ENCODE data around the gene TBCD. TPM values are rescaled to one million over a fixed set of nuclear protein-coding genes. Genes with fewer than 3 reads are reported as not detected.

TBCD gene
- polyA plus RNA-seq, 2 donors: 54.4 to 62.8 TPM

DNA sequence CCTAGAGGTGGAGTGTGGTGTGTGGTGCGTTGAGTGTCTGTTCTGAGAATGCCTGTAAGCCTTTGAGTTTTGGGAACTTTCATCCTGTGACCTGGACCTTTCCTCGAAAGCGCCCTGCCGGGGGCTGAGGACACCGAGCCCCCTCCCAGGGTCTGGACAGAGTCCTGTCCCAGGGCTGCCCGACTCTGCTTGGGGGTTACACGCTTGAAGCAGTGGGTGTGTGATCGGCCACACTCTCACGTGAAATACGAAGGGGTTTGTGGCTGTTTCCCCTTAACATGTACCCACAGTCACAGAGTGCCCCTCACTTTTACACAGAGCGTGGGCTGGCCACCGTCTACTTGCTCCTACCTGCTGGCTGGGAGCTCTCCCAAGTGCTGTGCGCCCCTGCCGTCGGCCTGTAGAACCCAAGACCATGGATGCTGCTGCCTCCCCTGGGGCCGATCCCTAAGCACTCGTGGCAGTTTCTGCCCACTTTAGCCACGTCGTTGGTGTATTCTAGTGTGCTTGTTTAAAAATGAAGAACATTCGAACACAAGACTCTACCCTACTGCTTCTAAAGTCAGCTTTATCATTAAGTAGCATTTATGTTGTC, 81.1 kb downstream of the TBCD start:
- Histone ChIP-seq H3K9me3 (ENCODE audit: control insufficient read depth in 2 of 2, insufficient read depth in 1 of 2, low read depth in 1 of 2, low read length in 1 of 2) (peaks cover 0 to 5% of the 10 kb centered on the region in 2 donors), H3K36me3 (ENCODE audit: control insufficient read depth in 2 of 2, insufficient read depth in 2 of 2, low read length in 1 of 2) (peaks cover 12 to 39% of the 10 kb centered on the region in 2 donors), H3K27ac (ENCODE audit: low read depth in 2 of 2, low read length in 1 of 2) (peak overlapping the region; percentile 56 to 70), H3K27me3 (ENCODE audit: control insufficient read depth in 1 of 2, insufficient read depth in 2 of 2, low read length in 2 of 2) (no peaks in the 10 kb centered on the region), H3K4me1 (ENCODE audit: control insufficient read depth in 2 of 2, insufficient read depth in 2 of 2, low read length in 1 of 2) (peaks cover 0 to 8% of the 10 kb centered on the region in 2 donors), H3K4me3 (ENCODE audit: low read depth in 1 of 2, low read length in 2 of 2) (no peak overlapping the region)
- 94 to 95% methylated on average over 20 of the region's 20 CpGs for WGBS, 2 donors

DNA sequence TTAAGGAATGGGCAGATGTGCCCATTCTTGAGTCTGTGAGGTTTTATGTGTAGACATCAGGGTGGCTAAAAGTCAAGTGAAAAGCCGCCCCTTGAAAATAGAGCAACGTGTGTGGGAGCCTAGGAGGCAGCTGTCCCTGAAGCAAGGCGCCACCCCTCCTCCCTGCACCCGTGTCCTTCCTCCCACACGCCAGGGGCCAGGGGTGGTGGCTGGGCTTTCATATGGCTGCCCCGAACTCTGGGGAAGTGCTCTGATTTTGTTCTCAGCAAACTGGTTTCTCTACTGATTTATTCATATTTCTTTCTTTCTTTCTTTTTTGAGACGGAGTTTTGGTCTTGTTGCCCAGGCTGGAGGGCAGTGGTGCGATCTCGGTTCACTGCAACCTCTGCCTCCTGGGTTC, 83.3 kb downstream of the TBCD start:
- Histone ChIP-seq H3K27ac (ENCODE audit: low read depth in 2 of 2, low read length in 1 of 2) (peak overlapping the region; percentile 81 to 97), H3K4me3 (ENCODE audit: low read depth in 1 of 2, low read length in 2 of 2) (no peak overlapping the region), H3K9me3 (ENCODE audit: control insufficient read depth in 2 of 2, insufficient read depth in 1 of 2, low read depth in 1 of 2, low read length in 1 of 2) (no peaks in the 10 kb centered on the region), H3K4me1 (ENCODE audit: control insufficient read depth in 2 of 2, insufficient read depth in 2 of 2, low read length in 1 of 2) (peaks cover 0 to 4% of the 10 kb centered on the region in 2 donors), H3K27me3 (ENCODE audit: control insufficient read depth in 1 of 2, insufficient read depth in 2 of 2, low read length in 2 of 2) (no peaks in the 10 kb centered on the region), H3K36me3 (ENCODE audit: control insufficient read depth in 2 of 2, insufficient read depth in 2 of 2, low read length in 1 of 2) (peaks cover 12 to 24% of the 10 kb centered on the region in 2 donors)
- WGBS, 2 donors: 70 to 75% methylated on average over 9 of the region's 9 CpGs

DNA sequence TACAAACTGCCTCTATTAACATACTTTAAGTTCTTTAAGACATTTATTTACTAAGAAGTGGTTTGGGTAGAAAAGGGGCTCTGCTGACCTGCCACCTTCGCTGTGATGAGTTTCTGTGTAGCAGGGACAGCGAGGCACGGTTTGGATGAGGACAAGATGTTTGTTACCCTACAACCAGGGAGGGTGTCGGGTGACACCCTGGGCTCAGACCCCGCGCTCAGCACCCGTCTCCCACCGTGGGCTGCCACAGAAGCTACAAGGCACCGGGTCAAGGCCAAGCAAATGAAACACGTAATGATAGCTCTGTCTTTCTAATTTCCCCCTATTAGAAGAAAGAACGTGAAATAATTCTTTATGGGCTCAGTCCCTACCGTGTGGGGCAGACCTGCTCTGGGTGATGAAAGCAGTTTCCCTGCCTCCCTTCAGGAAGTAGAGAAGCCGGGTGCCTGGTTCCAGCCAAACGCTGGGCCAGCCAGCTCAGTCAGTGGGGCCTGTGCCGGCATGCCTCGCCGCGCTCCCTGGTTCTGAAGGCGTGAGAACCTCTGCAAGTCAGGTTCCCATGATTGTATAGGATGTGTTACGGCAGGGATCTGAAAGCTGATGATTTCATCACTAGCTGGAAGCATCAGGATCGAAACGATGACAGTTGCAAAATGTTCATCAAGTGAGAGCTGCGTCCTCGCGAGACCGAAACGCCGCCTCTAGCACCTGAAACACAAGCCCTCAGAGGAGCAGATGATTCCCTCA, 84.1 kb downstream of the TBCD start:
- WGBS, 2 donors: 52 to 76% methylated on average over 28 of the region's 28 CpGs
- peak overlapping the region; percentile 0 to 7 for H3K4me3 ChIP-seq (ENCODE audit: low read depth in 1 of 2, low read length in 2 of 2)
- no peaks in the 10 kb centered on the region for H3K9me3 ChIP-seq (ENCODE audit: control insufficient read depth in 2 of 2, insufficient read depth in 1 of 2, low read depth in 1 of 2, low read length in 1 of 2)
- H3K27me3 ChIP-seq (ENCODE audit: control insufficient read depth in 1 of 2, insufficient read depth in 2 of 2, low read length in 2 of 2): no peaks in the 10 kb centered on the region
- H3K27ac ChIP-seq (ENCODE audit: low read depth in 2 of 2, low read length in 1 of 2): peak overlapping the region; percentile 93 to 97
- H3K36me3 ChIP-seq (ENCODE audit: control insufficient read depth in 2 of 2, insufficient read depth in 2 of 2, low read length in 1 of 2): peaks cover 12 to 21% of the 10 kb centered on the region in 2 donors
- H3K4me1 ChIP-seq (ENCODE audit: control insufficient read depth in 2 of 2, insufficient read depth in 2 of 2, low read length in 1 of 2): peaks cover 0 to 4% of the 10 kb centered on the region in 2 donors

DNA sequence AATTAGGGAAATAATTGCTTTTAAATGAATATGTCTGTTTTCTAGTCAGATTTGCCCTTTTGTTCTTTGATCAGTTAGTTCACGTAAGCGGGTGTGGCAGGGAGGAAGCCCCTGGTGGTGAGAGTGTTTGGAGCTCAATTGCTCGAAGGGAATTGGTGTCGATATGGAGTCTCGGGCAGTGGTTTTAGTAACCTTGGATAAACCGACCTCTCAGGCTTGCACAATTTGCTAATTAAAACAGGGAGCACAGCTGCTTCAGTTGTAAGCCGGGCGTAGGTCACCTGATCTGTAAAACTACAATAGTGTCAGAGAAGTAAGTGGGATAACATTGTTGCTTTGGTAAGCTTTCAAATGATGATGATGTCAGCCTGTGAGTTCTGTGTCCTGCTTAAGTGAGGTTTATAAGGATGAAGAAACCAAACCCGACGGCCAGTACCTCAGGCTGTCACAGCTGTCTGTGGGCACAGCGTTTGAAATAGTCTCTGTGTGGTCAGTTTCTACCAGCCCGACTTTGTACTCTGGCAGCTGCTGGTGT, 85.0 kb downstream of the TBCD start:
- peak overlapping the region; percentile 93 to 97 for H3K27ac ChIP-seq (ENCODE audit: low read depth in 2 of 2, low read length in 1 of 2)
- no peaks in the 10 kb centered on the region for H3K27me3 ChIP-seq (ENCODE audit: control insufficient read depth in 1 of 2, insufficient read depth in 2 of 2, low read length in 2 of 2)
- peak overlapping the region in 1 of 2 donors; percentile 71 for H3K4me3 ChIP-seq (ENCODE audit: low read depth in 1 of 2, low read length in 2 of 2)
- no peaks in the 10 kb centered on the region for H3K9me3 ChIP-seq (ENCODE audit: control insufficient read depth in 2 of 2, insufficient read depth in 1 of 2, low read depth in 1 of 2, low read length in 1 of 2)
- H3K4me1 ChIP-seq (ENCODE audit: control insufficient read depth in 2 of 2, insufficient read depth in 2 of 2, low read length in 1 of 2): peaks cover 0 to 4% of the 10 kb centered on the region in 2 donors
- 56 to 62% methylated on average over 12 of the region's 12 CpGs for WGBS, 2 donors
- peaks cover 12% of the 10 kb centered on the region in 2 donors for H3K36me3 ChIP-seq (ENCODE audit: control insufficient read depth in 2 of 2, insufficient read depth in 2 of 2, low read length in 1 of 2)

DNA sequence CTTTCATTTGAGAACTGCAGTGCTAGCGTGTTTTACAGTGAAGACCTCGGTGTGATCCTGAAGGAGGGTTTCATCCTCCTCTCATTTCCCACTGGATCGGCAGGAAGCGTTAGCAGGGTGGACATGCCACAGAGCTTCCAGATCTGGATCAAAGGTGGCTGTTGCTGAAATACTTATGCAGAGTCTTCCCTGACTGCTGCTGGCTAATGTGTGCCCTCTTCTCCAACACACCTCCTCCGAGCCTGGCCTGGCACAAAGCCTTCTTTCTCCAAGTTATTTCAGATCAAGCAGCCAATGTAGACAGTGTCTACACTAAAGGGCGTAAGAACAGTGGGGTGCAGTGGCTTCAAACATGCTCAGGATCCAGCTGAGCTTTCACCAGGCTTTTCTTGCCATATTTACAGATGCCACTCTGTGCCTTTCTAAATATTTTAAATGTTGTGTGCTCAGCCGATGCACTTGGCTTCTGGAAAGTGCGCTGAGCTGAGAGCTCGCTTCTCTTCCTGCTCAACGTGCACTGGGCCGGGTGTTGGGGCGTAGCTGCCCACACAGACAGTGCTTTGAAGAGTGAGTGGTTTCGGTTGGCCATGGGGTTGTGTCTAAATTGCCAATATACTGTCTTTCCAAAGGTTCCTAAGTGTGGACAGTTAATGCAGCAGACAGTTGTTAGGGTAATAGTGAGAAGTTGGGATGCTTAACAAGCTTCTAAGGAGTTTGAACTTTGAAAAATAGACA, 85.9 kb downstream of the TBCD start:
- peak overlapping the region; percentile 93 to 97 for H3K27ac ChIP-seq (ENCODE audit: low read depth in 2 of 2, low read length in 1 of 2)
- no peaks in the 10 kb centered on the region for H3K27me3 ChIP-seq (ENCODE audit: control insufficient read depth in 1 of 2, insufficient read depth in 2 of 2, low read length in 2 of 2)
- H3K9me3 ChIP-seq (ENCODE audit: control insufficient read depth in 2 of 2, insufficient read depth in 1 of 2, low read depth in 1 of 2, low read length in 1 of 2): no peaks in the 10 kb centered on the region
- H3K4me3 ChIP-seq (ENCODE audit: low read depth in 1 of 2, low read length in 2 of 2): peak overlapping the region; percentile 34 to 71
- WGBS, 2 donors: 66 to 72% methylated on average over 13 of the region's 13 CpGs
- H3K4me1 ChIP-seq (ENCODE audit: control insufficient read depth in 2 of 2, insufficient read depth in 2 of 2, low read length in 1 of 2): peaks cover 0 to 4% of the 10 kb centered on the region in 2 donors
- H3K36me3 ChIP-seq (ENCODE audit: control insufficient read depth in 2 of 2, insufficient read depth in 2 of 2, low read length in 1 of 2): peaks cover 7 to 8% of the 10 kb centered on the region in 2 donors

DNA sequence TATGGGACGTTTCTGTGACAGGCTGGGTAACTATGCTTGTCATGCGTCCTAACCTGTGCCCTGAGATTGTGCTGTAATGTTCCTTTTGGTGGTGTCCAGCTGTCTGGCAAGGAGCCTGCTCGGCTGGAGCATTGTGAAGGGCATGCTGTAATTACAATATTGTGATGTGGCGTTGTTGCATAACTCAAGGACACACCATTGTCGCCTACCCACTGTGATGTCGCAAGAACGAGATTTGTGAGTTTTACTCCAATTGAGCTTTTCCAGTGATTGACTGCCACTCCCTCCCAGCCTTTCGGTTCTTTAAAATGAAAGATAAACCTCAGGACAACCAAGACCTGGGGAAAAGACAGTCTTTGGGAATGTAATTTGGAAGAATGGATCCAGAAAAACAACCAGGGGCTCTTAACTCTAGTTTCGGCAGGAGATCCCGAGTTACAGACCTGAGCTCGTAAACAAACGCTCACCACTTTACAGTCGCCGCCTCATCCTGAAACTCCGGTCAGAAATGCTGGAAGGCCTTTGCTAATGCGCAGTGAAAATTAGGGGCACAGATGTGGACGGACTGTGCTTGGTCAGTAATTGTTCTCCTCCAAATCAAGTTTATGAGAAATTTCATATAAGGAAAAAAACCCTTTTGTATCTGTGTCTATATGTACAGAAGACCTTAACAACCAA, 86.7 kb downstream of the TBCD start:
- Histone ChIP-seq H3K27ac (ENCODE audit: low read depth in 2 of 2, low read length in 1 of 2) (peak overlapping the region; percentile 93 to 97), H3K27me3 (ENCODE audit: control insufficient read depth in 1 of 2, insufficient read depth in 2 of 2, low read length in 2 of 2) (no peaks in the 10 kb centered on the region), H3K4me1 (ENCODE audit: control insufficient read depth in 2 of 2, insufficient read depth in 2 of 2, low read length in 1 of 2) (peaks cover 0 to 4% of the 10 kb centered on the region in 2 donors), H3K4me3 (ENCODE audit: low read depth in 1 of 2, low read length in 2 of 2) (peak overlapping the region; percentile 48 to 71), H3K9me3 (ENCODE audit: control insufficient read depth in 2 of 2, insufficient read depth in 1 of 2, low read depth in 1 of 2, low read length in 1 of 2) (no peaks in the 10 kb centered on the region), H3K36me3 (ENCODE audit: control insufficient read depth in 2 of 2, insufficient read depth in 2 of 2, low read length in 1 of 2) (peaks cover 1 to 3% of the 10 kb centered on the region in 2 donors)
- WGBS, 2 donors: 61 to 65% methylated on average over 17 of the region's 17 CpGs

DNA sequence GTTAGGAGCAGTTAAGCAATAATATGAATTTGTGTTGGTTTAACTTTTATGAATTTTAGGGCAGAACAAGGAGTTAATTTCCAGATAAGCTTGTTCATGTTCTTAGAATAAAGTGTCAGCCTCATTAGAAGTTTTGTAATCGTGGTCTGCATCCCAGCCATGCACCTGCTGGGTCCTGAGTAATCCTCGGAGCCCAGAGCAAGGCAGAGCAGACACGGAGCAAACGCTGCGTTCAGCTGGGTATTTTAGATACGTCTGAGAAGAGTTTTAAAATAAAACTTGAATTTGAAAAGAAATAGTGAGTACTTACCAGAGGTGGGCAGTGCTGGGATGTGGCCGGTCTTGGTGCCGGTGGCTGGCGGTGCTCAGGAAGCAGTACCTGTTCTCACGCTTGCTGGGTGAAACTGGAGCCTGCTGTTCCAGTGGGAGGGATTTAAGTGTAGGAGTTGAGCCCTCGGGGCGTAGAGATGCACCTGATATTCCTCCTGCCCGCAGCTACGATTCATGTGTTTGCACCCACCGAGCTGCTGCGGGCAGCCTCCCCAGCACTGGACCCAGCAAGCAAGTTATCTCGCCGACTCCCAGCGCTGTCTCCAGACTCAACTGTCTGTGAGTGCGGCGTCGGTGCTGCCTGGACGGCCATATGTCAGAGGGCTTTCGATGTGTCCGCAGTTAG, 87.9 kb downstream of the TBCD start, which contains the start of gene ZNF750:
Gene ZNF750 (minus strand): TSS at position 406 of the 676 bp plus-strand sequence. CDS start 7,568 bp downstream, outside the sequence.
- no peaks in the 10 kb centered on the region for H3K9me3 ChIP-seq (ENCODE audit: control insufficient read depth in 2 of 2, insufficient read depth in 1 of 2, low read depth in 1 of 2, low read length in 1 of 2)
- H3K27ac ChIP-seq (ENCODE audit: low read depth in 2 of 2, low read length in 1 of 2): peak within 1 kb of the TSS; percentile 94 to 97
- H3K27me3 ChIP-seq (ENCODE audit: control insufficient read depth in 1 of 2, insufficient read depth in 2 of 2, low read length in 2 of 2): no peaks in the 10 kb centered on the region
- WGBS, 2 donors: 72 to 79% methylated on average over 25 of the region's 25 CpGs
- H3K4me3 ChIP-seq (ENCODE audit: low read depth in 1 of 2, low read length in 2 of 2): peak within 1 kb of the TSS; percentile 48 to 71
- peaks cover 0 to 3% of the 10 kb centered on the region in 2 donors for H3K36me3 ChIP-seq (ENCODE audit: control insufficient read depth in 2 of 2, insufficient read depth in 2 of 2, low read length in 1 of 2)
- peaks cover under 1 to 4% of the 10 kb centered on the region in 2 donors for H3K4me1 ChIP-seq (ENCODE audit: control insufficient read depth in 2 of 2, insufficient read depth in 2 of 2, low read length in 1 of 2)

DNA sequence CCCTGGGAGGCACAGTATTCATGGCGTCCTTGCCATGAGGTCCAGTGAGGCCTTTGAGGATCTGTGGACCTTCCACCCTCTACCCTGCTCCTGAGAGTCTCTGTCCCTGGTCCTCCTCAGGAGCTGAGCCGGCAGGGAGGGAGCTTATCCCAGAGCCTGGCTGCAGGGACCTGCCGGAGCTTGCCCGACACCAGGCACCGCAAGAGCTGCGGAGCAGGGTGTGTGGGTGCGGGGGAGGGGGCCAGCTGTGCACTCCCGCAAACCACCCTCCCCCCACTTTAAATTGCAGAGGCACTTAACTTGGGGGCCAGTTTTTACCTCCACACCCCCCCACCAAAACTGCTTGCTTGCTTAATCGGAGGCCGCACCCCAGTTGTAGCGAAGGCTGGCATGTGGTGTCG, 88.6 kb downstream of the TBCD start:
- Histone ChIP-seq H3K4me3 (ENCODE audit: low read depth in 1 of 2, low read length in 2 of 2) (peak overlapping the region; percentile 45 to 71), H3K27ac (ENCODE audit: low read depth in 2 of 2, low read length in 1 of 2) (peak overlapping the region; percentile 94 to 97)
- WGBS, 2 donors: 62 to 76% methylated on average over 12 of the region's 12 CpGs

More for the DNA sequence above, 88.6 kb downstream of the TBCD start:
- Histone ChIP-seq H3K36me3 (ENCODE audit: control insufficient read depth in 2 of 2, insufficient read depth in 2 of 2, low read length in 1 of 2) (peaks cover 0 to 3% of the 10 kb centered on the region in 2 donors), H3K9me3 (ENCODE audit: control insufficient read depth in 2 of 2, insufficient read depth in 1 of 2, low read depth in 1 of 2, low read length in 1 of 2) (no peaks in the 10 kb centered on the region), H3K4me1 (ENCODE audit: control insufficient read depth in 2 of 2, insufficient read depth in 2 of 2, low read length in 1 of 2) (peaks cover 2 to 3% of the 10 kb centered on the region in 2 donors), H3K27me3 (ENCODE audit: control insufficient read depth in 1 of 2, insufficient read depth in 2 of 2, low read length in 2 of 2) (no peaks in the 10 kb centered on the region)

Data from esophagus (tissue), 2 donors.